ENCODE data around the gene FOXB1.

Gene FOXB1

GRCh38 chr15:60012695-60013094, 8.6 kb downstream of the FOXB1 start:
- no peak overlapping the region for H3K4me3 ChIP-seq (replicated peaks; ENCODE audit: insufficient read depth, low read length)
- H3K27ac ChIP-seq (replicated peaks): no peak overlapping the region
- no peak for DNase-seq (ENCODE audit: low read depth in 1 of 2, low spot score in 1 of 2)
- H3K27me3 ChIP-seq (ENCODE audit: insufficient read depth, poor library complexity, severe bottlenecking): peaks cover 28% of the 10 kb centered on the region
- no peak for TF ChIP-seq POLR2AphosphoS5 (IDR thresholded peaks at IDR 0.05; ENCODE audit: low read depth)
- no peak for TF ChIP-seq REST (IDR thresholded peaks at IDR 0.05; ENCODE audit: insufficient replicate concordance, low read depth)
- TF ChIP-seq, protein P1, sequence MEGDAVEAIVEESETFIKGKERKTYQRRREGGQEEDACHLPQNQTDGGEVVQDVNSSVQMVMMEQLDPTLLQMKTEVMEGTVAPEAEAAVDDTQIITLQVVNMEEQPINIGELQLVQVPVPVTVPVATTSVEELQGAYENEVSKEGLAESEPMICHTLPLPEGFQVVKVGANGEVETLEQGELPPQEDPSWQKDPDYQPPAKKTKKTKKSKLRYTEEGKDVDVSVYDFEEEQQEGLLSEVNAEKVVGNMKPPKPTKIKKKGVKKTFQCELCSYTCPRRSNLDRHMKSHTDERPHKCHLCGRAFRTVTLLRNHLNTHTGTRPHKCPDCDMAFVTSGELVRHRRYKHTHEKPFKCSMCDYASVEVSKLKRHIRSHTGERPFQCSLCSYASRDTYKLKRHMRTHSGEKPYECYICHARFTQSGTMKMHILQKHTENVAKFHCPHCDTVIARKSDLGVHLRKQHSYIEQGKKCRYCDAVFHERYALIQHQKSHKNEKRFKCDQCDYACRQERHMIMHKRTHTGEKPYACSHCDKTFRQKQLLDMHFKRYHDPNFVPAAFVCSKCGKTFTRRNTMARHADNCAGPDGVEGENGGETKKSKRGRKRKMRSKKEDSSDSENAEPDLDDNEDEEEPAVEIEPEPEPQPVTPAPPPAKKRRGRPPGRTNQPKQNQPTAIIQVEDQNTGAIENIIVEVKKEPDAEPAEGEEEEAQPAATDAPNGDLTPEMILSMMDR (IDR thresholded peaks at IDR 0.05; ENCODE audit: insufficient read depth, low read length): no peak
- TF ChIP-seq GABPA (IDR thresholded peaks at IDR 0.05; ENCODE audit: low read depth): no peak
- TF ChIP-seq SPI1 (IDR thresholded peaks at IDR 0.05; ENCODE audit: borderline replicate concordance, low read depth): no peak

DNA sequence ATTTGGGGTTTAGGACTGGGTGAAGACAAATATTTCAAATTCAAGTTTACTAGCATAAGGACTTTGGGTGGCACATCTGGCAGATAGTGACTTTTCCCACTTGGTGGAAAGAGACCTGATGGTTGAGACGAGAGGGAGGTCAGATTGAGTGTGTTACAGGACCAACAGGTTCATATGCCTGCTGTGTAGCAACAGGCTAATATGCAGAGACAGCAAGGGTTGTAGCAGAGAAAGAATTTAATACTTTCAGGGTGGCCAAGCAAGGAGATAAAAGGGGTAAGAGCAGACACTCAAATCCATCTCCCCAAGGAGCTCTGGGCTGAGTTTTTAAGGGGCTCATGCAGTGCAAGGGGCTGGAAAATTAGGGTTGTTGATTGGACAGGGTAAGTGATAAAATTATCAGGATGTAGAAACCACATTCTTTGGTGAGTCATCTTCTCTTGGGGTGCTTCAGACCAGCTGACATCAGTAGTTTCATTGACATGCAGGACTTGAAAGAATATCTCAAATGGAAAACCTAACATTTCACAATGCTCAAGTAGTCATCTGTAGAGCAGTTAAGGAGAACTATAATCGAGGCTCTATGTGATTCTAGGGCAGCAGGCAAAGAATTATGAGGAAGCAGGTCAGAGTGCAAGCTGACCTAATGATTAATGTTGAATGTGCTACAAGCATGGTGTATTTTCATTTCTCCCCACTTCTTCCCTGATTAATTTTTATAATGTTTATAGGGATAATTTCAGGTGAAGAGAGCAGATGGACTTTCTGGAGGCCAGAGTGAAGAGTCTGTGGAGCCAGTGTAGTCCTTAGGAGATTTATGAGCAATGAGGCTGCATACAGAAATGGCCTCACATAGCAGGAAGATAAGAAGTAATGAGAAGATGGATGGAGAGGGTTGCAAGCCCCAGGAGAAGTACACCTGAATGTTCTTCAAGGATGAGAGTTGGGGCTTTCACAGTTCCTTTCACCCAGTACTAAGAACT, 13.7 kb downstream of the FOXB1 start:
- TF ChIP-seq POLR2AphosphoS5 (IDR thresholded peaks at IDR 0.05; ENCODE audit: low read depth) (no peak), SPI1 (IDR thresholded peaks at IDR 0.05; ENCODE audit: borderline replicate concordance, low read depth) (no peak), REST (IDR thresholded peaks at IDR 0.05; ENCODE audit: insufficient replicate concordance, low read depth) (no peak), GABPA (IDR thresholded peaks at IDR 0.05; ENCODE audit: low read depth) (no peak)
- TF ChIP-seq, protein P1 (IDR thresholded peaks at IDR 0.05; ENCODE audit: insufficient read depth, low read length): no peak

GRCh38 chr15:60020736-60021135, 16.6 kb downstream of the FOXB1 start:
- H3K4me3 ChIP-seq (replicated peaks; ENCODE audit: insufficient read depth, low read length): no peak overlapping the region
- TF ChIP-seq SPI1 (IDR thresholded peaks at IDR 0.05; ENCODE audit: borderline replicate concordance, low read depth) (no peak), REST (IDR thresholded peaks at IDR 0.05; ENCODE audit: insufficient replicate concordance, low read depth) (no peak), GABPA (IDR thresholded peaks at IDR 0.05; ENCODE audit: low read depth) (no peak), POLR2AphosphoS5 (IDR thresholded peaks at IDR 0.05; ENCODE audit: low read depth) (no peak)
- TF ChIP-seq, protein P1 (IDR thresholded peaks at IDR 0.05; ENCODE audit: insufficient read depth, low read length): no peak
- no peak overlapping the region for H3K27ac ChIP-seq (replicated peaks)
- no peaks in the 10 kb centered on the region for H3K27me3 ChIP-seq (ENCODE audit: insufficient read depth, poor library complexity, severe bottlenecking)
- no peak for DNase-seq (ENCODE audit: low read depth in 1 of 2, low spot score in 1 of 2)

More for the DNA sequence above, 13.7 kb downstream of the FOXB1 start:
- no peak overlapping the region for H3K4me3 ChIP-seq (replicated peaks; ENCODE audit: insufficient read depth, low read length)
- no peaks in the 10 kb centered on the region for H3K27me3 ChIP-seq (ENCODE audit: insufficient read depth, poor library complexity, severe bottlenecking)
- peak in 1 of 2 experiments; percentile 29 for DNase-seq (ENCODE audit: low read depth in 1 of 2, low spot score in 1 of 2)
- H3K27ac ChIP-seq (replicated peaks): no peak overlapping the region
